Activated T-helper 1 cell treated with anti-CD3 and anti-CD28 coated beads, Interleukin-12 subunit alpha, Interleukin-12 subunit beta, Interleukin-2, Interleukin-4 antibody, amounts not matched to agents 30 ng/mL and 10 ng/mL and 1 ng/mL, durations not matched to agents 14 hours and 24 hours and 36 hours (primary cell): Measurements from ENCODE around the gene UNC5C. TPM values are rescaled to one million over a fixed set of nuclear protein-coding genes. Genes with fewer than 3 reads are reported as not detected.

ENCODE experiments used
- DNase-seq: peaks from one replicate; pipeline ENCODE4 v3.0.0; 2021; ENCODE audit warnings: low spot score
- H3K27ac Mint-ChIP-seq: one replicate; pipeline ENCODE4 v1.8.0; 2021; ENCODE audit warnings: mild to moderate bottlenecking, mixed read lengths
- H3K27me3 Mint-ChIP-seq: one replicate; pipeline ENCODE4 v1.8.0; 2022; ENCODE audit warnings: mild to moderate bottlenecking, moderate library complexity, mixed read lengths; ENCODE audit not compliant: insufficient read depth
- H3K36me3 Mint-ChIP-seq: one replicate; pipeline ENCODE4 v1.8.0; 2021; ENCODE audit warnings: low read depth, mixed read lengths
- H3K4me1 Mint-ChIP-seq: one replicate; pipeline ENCODE4 v1.8.0; 2021; ENCODE audit warnings: low read depth, mixed read lengths
- H3K4me3 Mint-ChIP-seq: one replicate; pipeline ENCODE4 v1.8.0; 2021; ENCODE audit warnings: mild to moderate bottlenecking, moderate library complexity, mixed read lengths
- H3K9me3 Mint-ChIP-seq: one replicate; pipeline ENCODE4 v1.8.0; 2021; ENCODE audit warnings: mixed read lengths
- intact Hi-C: fragments of 100-400 bp; cut with micrococcal nuclease; formaldehyde crosslinking; loops from one replicate; pipeline ENCODE4 v1.15.1; 2024
- total RNA-seq: library from RNA; stranded (reverse); gene quantifications from 2 replicates; pipeline ENCODE4 v1.2.3, GENCODE V29; 2022

The UNC5C gene
- total RNA-seq, 1 donor from 2014 or later: not detected

DNA sequence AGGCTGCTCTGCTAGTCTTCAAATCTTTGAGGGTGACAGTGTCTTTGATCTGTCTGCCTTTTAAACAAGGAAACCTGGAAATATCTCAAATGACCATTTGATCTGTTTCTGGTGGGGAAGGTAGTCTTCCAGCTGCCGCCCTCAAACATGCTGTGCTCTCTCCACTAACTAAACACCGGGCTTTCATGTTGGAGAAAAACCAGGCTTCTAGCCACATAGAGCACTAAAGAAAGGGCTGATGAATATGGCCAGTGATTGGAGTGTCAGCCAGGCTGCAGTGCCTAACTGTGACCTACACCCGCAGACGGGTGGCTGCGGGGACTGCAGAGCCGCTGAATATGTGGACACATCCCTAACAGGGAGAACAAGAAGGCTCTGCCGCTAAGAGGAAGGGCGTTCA, 85.9 kb downstream of the UNC5C start:
- Mint-ChIP-seq H3K27me3 (no peaks in the 10 kb centered on the region), H3K9me3 (no peaks in the 10 kb centered on the region), H3K27ac (no peak overlapping the region), H3K4me3 (no peak overlapping the region), H3K4me1 (no peaks in the 10 kb centered on the region), H3K36me3 (no peaks in the 10 kb centered on the region)
- DNase-seq: no peak
- intact Hi-C loops: no loop called here

- Mint-ChIP-seq H3K4me1 (no peaks in the 10 kb centered on the region), H3K27ac (no peak overlapping the region), H3K9me3 (no peaks in the 10 kb centered on the region), H3K36me3 (no peaks in the 10 kb centered on the region), H3K27me3 (no peaks in the 10 kb centered on the region), H3K4me3 (no peak overlapping the region)
- intact Hi-C loops: no loop called here
- DNase-seq: no peak
These were observed 91.4 kb downstream of the UNC5C start for GRCh38 chr4:95457353-95457752.

- Mint-ChIP-seq H3K4me1 (no peaks in the 10 kb centered on the region), H3K27ac (no peak overlapping the region), H3K36me3 (no peaks in the 10 kb centered on the region), H3K27me3 (peaks cover 1% of the 10 kb centered on the region), H3K9me3 (no peaks in the 10 kb centered on the region), H3K4me3 (no peak overlapping the region)
- intact Hi-C loops: no loop called here
- DNase-seq: no peak
These were observed 98.5 kb downstream of the UNC5C start for GRCh38 chr4:95450294-95450693.

DNA sequence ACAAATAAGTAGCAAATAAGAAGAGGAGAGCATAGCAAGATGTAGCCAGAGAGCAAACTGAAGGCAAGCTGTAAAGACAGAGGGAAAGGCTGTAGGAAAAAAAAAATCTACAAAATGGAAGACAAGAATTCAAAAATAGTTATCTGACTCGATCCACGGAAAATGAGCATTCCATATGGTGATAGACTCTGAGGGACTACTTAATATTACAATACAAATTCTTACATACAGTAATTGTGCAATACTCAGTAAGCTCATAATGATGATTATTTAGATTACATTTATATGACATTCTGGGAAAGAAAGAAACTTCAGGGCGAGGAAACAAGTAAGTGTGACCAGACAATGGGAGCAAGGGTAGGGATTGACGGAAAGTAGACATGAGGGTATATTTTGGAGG, 102.6 kb downstream of the UNC5C start:
- intact Hi-C loops: no loop called here
- no peak for DNase-seq
- Mint-ChIP-seq H3K36me3 (no peaks in the 10 kb centered on the region), H3K27me3 (peaks cover 1% of the 10 kb centered on the region), H3K4me1 (no peaks in the 10 kb centered on the region), H3K4me3 (no peak overlapping the region), H3K9me3 (no peaks in the 10 kb centered on the region), H3K27ac (no peak overlapping the region)

DNA sequence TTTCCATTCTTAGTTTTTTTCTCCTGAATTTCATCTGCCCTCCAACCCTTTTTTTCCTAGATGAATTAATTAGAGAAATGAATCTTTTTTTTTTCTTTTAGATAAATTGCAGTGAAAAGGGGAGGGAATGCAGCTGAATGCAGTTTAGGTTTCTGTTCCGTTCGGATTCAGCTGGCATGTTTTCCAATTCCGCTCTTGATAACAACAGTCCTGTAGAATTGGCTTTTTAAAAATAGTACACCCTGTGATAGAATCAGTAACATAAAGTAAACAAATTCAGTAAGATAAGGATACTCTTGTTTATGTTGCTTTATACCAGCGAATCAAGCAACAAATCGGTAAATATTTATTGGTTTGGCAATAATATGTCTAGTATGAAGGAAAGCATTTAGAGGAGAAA, 103.5 kb downstream of the UNC5C start:
- Mint-ChIP-seq H3K27me3 (peaks cover 1% of the 10 kb centered on the region), H3K4me1 (no peaks in the 10 kb centered on the region), H3K9me3 (no peaks in the 10 kb centered on the region)

DNA sequence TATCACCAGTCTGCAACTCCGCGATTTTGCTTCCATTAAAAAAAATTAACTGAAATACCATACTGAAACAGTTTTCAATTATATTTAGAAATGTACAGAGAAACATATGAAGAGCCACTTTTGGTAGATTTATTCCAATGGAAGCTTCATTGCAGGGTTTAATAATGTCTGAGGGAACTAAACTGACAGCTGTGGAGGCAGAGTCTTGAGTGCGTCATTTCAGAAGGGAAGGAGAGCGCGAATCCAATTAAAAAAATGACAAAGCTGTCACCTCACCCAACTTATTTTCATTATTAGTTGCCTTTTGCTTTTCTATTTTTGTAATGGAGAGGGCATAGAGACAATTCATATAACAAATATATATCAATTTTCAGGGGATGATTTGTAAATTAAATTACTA, 104.0 kb downstream of the UNC5C start:
- no peak overlapping the region for H3K4me3 Mint-ChIP-seq
- intact Hi-C loops: no loop called here

More for the DNA sequence above, 103.5 kb downstream of the UNC5C start:
- no peak overlapping the region for H3K27ac Mint-ChIP-seq
- H3K36me3 Mint-ChIP-seq: no peaks in the 10 kb centered on the region
- intact Hi-C loops: no loop called here
- no peak for DNase-seq
- no peak overlapping the region for H3K4me3 Mint-ChIP-seq

GRCh38 chr4:95439896-95440295, 108.9 kb downstream of the UNC5C start:
- intact Hi-C loops: no loop called here
- no peaks in the 10 kb centered on the region for H3K4me1 Mint-ChIP-seq
- H3K36me3 Mint-ChIP-seq: no peaks in the 10 kb centered on the region
- DNase-seq: no peak
- no peak overlapping the region for H3K27ac Mint-ChIP-seq
- H3K27me3 Mint-ChIP-seq: peaks cover 2% of the 10 kb centered on the region
- H3K9me3 Mint-ChIP-seq: no peaks in the 10 kb centered on the region
- H3K4me3 Mint-ChIP-seq: no peak overlapping the region

More for the DNA sequence above, 104.0 kb downstream of the UNC5C start:
- no peaks in the 10 kb centered on the region for H3K36me3 Mint-ChIP-seq
- no peaks in the 10 kb centered on the region for H3K9me3 Mint-ChIP-seq
- DNase-seq: no peak
- no peaks in the 10 kb centered on the region for H3K4me1 Mint-ChIP-seq
- peaks cover 1% of the 10 kb centered on the region for H3K27me3 Mint-ChIP-seq
- H3K27ac Mint-ChIP-seq: no peak overlapping the region

DNA sequence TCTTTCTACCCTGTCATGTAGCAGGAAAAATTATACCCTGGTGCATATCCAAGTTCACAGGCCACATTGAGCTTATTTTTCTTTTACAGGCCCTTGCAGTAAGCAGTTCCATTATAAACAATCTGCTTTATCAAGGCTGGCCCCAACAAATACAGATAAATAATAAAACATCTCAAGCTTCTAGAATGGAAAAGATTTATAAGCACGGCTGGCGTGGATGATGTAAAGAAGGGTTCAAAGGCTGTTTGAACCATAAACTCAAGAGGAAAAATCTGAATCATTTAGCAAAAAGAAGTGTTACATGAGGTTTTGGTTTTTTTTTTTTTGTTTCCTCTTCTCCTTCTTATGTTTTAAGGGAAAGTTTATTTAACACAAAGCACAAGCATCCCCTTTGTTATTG, 109.7 kb downstream of the UNC5C start:
- peaks cover 2% of the 10 kb centered on the region for H3K27me3 Mint-ChIP-seq
- DNase-seq: no peak
- intact Hi-C loops: no loop called here
- H3K4me1 Mint-ChIP-seq: no peaks in the 10 kb centered on the region
- no peak overlapping the region for H3K4me3 Mint-ChIP-seq
- no peak overlapping the region for H3K27ac Mint-ChIP-seq
- no peaks in the 10 kb centered on the region for H3K36me3 Mint-ChIP-seq
- H3K9me3 Mint-ChIP-seq: no peaks in the 10 kb centered on the region

DNA sequence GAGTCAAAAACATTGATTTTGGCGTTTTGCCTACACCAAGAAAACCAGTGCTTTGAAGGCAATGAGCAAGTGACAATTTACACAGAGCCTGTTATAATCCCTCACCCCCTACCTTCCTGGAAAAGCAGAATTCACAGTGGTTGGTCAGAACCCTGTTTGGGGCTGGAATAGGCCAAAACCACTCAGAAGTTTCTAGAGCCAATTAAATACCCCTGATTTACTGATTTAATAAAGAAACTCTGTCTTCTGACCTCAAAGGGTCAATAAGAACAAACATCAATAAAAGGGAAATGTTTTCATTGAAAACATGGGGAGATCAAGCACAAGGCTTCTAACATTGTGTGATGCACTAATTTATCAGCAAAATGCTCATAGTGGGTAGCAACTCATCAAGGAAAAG, 116.3 kb downstream of the UNC5C start:
- H3K4me3 Mint-ChIP-seq: no peak overlapping the region
- intact Hi-C loops: no loop called here
- H3K4me1 Mint-ChIP-seq: no peaks in the 10 kb centered on the region
- no peak overlapping the region for H3K27ac Mint-ChIP-seq
- H3K9me3 Mint-ChIP-seq: no peaks in the 10 kb centered on the region
- H3K36me3 Mint-ChIP-seq: no peaks in the 10 kb centered on the region
- H3K27me3 Mint-ChIP-seq: no peaks in the 10 kb centered on the region
- DNase-seq: no peak

DNA sequence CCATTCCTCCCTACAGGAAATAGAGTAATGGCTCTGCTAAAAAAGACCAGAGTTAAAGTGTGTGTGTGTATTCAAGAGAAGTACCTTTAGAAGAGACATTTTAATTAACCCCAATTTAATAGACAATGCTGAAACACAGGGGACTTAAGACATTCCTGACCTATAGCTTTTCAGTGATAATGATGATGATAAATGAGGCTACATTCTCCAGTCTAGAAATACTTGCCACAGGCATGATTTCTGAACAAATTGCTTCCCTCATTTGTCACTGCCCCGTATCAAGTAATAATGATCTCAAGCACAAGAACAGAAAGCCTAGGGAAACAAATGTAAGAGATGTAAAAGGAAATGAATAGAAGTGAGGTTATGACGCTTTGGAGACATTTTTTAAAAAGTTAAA, 117.1 kb downstream of the UNC5C start:
- intact Hi-C loops: no loop called here
- Mint-ChIP-seq H3K27ac (no peak overlapping the region), H3K4me1 (no peaks in the 10 kb centered on the region), H3K4me3 (no peak overlapping the region), H3K9me3 (no peaks in the 10 kb centered on the region), H3K27me3 (no peaks in the 10 kb centered on the region), H3K36me3 (no peaks in the 10 kb centered on the region)
- no peak for DNase-seq

DNA sequence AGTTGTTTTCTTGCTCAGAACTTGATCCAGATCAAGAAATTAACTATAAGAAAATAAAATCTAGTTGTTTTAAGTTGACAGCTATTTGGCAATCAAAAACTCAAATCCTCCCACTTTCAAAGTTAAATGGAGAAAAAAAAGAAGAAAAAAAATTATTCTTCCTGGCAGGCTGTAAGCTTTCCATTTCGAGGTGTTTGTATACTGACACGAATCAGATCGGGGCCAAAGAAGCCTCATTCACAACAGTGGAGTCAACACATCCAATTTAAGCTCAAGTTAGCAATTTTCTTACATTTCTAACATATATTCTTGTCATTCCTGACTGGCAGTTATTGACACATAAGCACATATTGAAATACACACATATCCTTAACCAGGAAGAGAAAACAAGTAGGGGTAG, 119.4 kb downstream of the UNC5C start:
- Mint-ChIP-seq H3K27ac (no peak overlapping the region), H3K4me3 (no peak overlapping the region), H3K4me1 (no peaks in the 10 kb centered on the region), H3K36me3 (no peaks in the 10 kb centered on the region), H3K27me3 (no peaks in the 10 kb centered on the region), H3K9me3 (no peaks in the 10 kb centered on the region)
- intact Hi-C loops: no loop called here
- DNase-seq: no peak

- Mint-ChIP-seq H3K27me3 (no peaks in the 10 kb centered on the region), H3K36me3 (no peaks in the 10 kb centered on the region), H3K27ac (no peak overlapping the region), H3K4me3 (no peak overlapping the region), H3K4me1 (no peaks in the 10 kb centered on the region), H3K9me3 (no peaks in the 10 kb centered on the region)
- intact Hi-C loops: no loop called here
- no peak for DNase-seq
These were observed 120.3 kb downstream of the UNC5C start for GRCh38 chr4:95428291-95429070.

DNA sequence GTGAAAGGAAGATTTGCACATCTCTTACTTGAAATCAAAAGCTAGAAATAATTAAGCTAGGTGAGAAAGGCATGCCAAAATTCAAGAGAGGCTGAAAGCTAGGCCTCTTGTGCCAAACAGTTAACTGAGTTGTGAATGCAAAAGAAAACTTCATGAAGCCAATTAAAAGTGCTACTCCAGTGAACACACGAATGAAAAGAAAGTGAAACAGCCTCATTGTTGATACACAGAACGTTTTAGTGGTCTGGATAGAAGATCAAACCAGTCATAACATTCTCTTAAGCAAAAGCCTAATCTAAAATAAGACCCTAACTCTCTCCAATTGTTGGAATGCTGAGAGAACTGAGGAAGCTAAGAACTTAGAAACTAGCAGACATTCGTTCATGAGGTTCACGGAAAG, 122.3 kb downstream of the UNC5C start:
- Mint-ChIP-seq H3K4me1 (no peaks in the 10 kb centered on the region), H3K36me3 (no peaks in the 10 kb centered on the region), H3K4me3 (no peak overlapping the region), H3K27ac (no peak overlapping the region), H3K9me3 (no peaks in the 10 kb centered on the region), H3K27me3 (no peaks in the 10 kb centered on the region)
- DNase-seq: no peak
- intact Hi-C loops: no loop called here

- H3K27me3 Mint-ChIP-seq: no peaks in the 10 kb centered on the region
- H3K36me3 Mint-ChIP-seq: no peaks in the 10 kb centered on the region
These were observed 126.3 kb downstream of the UNC5C start for GRCh38 chr4:95422436-95422835.

More at GRCh38 chr4:95422436-95422835, 126.3 kb downstream of the UNC5C start:
- H3K4me3 Mint-ChIP-seq: no peak overlapping the region
- H3K27ac Mint-ChIP-seq: no peak overlapping the region
- intact Hi-C loops: no loop called here
- H3K4me1 Mint-ChIP-seq: no peaks in the 10 kb centered on the region
- no peaks in the 10 kb centered on the region for H3K9me3 Mint-ChIP-seq
- no peak for DNase-seq
